Fibroblast of lung (primary cell): ENCODE data around the gene CXCL8. TPM values are rescaled to one million over a fixed set of nuclear protein-coding genes. Genes with fewer than 3 reads are reported as not detected.

ENCODE experiments used
- DNase-seq, 2 donors: peaks; one replicate each; pipeline versions ENCODE4 v3.0.0 to v3.0.0-alpha.2; 2010; ENCODE audit warnings: low read depth in 2 of 2
- H2AFZ ChIP-seq: 2 replicates; pipeline ENCODE4 v1.5.1; 2012; ENCODE audit warnings: low read length, control low read depth, inconsistent platforms
- H3K27ac ChIP-seq: 2 replicates; pipeline ENCODE4 v1.5.1; 2011; ENCODE audit warnings: low read length, control low read depth; ENCODE audit not compliant: insufficient read depth
- H3K27me3 ChIP-seq: 2 replicates; pipeline ENCODE4 v1.5.1; 2011; ENCODE audit warnings: mild to moderate bottlenecking, low read length; ENCODE audit not compliant: control insufficient read depth, insufficient read depth
- H3K36me3 ChIP-seq: 2 replicates; pipeline ENCODE4 v1.5.1; 2011; ENCODE audit warnings: low read length; ENCODE audit not compliant: control insufficient read depth, insufficient read depth
- H3K4me1 ChIP-seq: 2 replicates; pipeline ENCODE4 v1.5.1; 2011; ENCODE audit warnings: low read length; ENCODE audit not compliant: control insufficient read depth, insufficient read depth; ENCODE audit errors: extremely low read depth
- H3K4me2 ChIP-seq: 2 replicates; pipeline ENCODE4 v1.5.1; 2011; ENCODE audit warnings: low read length, control low read depth; ENCODE audit not compliant: insufficient read depth; ENCODE audit errors: extremely low read depth
- H3K4me3 ChIP-seq, 4 experiments: fragments of 200-600 bp in 1 of 4; sonication (generic) in 1 of 4; replicated peaks in 1 of 4; 2 replicates each; pipeline ENCODE4 v1.5.1; 2011 to 2016; ENCODE audit warnings: low read length in 4 of 4, low read depth in 3 of 4, mild to moderate bottlenecking in 3 of 4, control low read depth in 2 of 4, inconsistent platforms in 1 of 4, mixed read lengths in 1 of 4; ENCODE audit not compliant: insufficient read depth in 1 of 4; ENCODE audit errors: control extremely low read depth in 1 of 4
- H3K79me2 ChIP-seq: 2 replicates; pipeline ENCODE4 v1.5.1; 2012; ENCODE audit warnings: mild to moderate bottlenecking, low read length, inconsistent platforms; ENCODE audit not compliant: control insufficient read depth, insufficient read depth
- H3K9ac ChIP-seq: 2 replicates; pipeline ENCODE4 v1.5.1; 2011; ENCODE audit warnings: mild to moderate bottlenecking, low read length, control low read depth; ENCODE audit not compliant: insufficient read depth
- H3K9me3 ChIP-seq: 2 replicates; pipeline ENCODE4 v1.5.1; 2012; ENCODE audit warnings: low read depth, low read length; ENCODE audit not compliant: control insufficient read depth, insufficient read depth
- H4K20me1 ChIP-seq: 2 replicates; pipeline ENCODE4 v1.5.1; 2011; ENCODE audit warnings: low read length; ENCODE audit not compliant: control insufficient read depth, insufficient read depth; ENCODE audit errors: extremely low read depth
- CTCF ChIP-seq, 2 donors: IDR thresholded peaks in 1 of 2; conservative IDR thresholded peaks in 1 of 2; 1 replicate in 1 of 2; 2 replicates in 1 of 2; pipeline ENCODE4 v1.5.1; 2011 to 2012; ENCODE audit warnings: low read length in 2 of 2, control low read depth in 1 of 2, inconsistent platforms in 1 of 2, low read depth in 1 of 2, mild to moderate bottlenecking in 1 of 2
- EZH2 ChIP-seq: IDR thresholded peaks from 2 replicates; pipeline ENCODE4 v1.5.1; 2012; ENCODE audit warnings: low read length, control low read depth, mild to moderate bottlenecking; ENCODE audit errors: missing control alignments
- polyA plus RNA-seq, 2 donors: library from polyadenylated mRNA; depleted of rRNA in 1 of 2; stranded (reverse) in 1 of 2; unstranded in 1 of 2; fragments of >200 nt; gene quantifications; 2 replicates each; pipeline ENCODE4 v1.2.1, GENCODE V29; 2011 to 2012; ENCODE audit warnings: missing spikeins in 1 of 2
- total RNA-seq: library from RNA; depleted of rRNA; stranded (reverse); fragments of >200 nt; gene quantifications from 2 replicates; pipeline ENCODE4 v1.2.1, GENCODE V29; 2014

CXCL8 gene
- total and polyA plus RNA-seq, 2 donors (not counting 1 experiment from before 2014, with no cell fraction given) = 1.3 to 1.4 TPM

GRCh38 chr4:73725510-73725909 is 14.9 kb upstream of the CXCL8 start:
- no peak for TF ChIP-seq EZH2
- TF ChIP-seq CTCF (conservative IDR thresholded peaks at IDR 0.05 in 1 of 2, IDR thresholded peaks at IDR 0.05 in 1 of 2; ENCODE audit: low read depth in 1 of 2, low read length in 2 of 2) = no peak
- no peak overlapping the region for H2AFZ ChIP-seq
- peak overlapping the region; percentile 15 for H3K27ac ChIP-seq
- no peaks in the 10 kb centered on the region for H3K36me3 ChIP-seq
- H3K9ac ChIP-seq = no peak overlapping the region
- H3K4me1 ChIP-seq = peaks cover 11% of the 10 kb centered on the region
- no peak overlapping the region for H3K4me3 ChIP-seq
- no peaks in the 10 kb centered on the region for H3K9me3 ChIP-seq
- no peak overlapping the region for H3K4me2 ChIP-seq
- H3K79me2 ChIP-seq = no peaks in the 10 kb centered on the region
- no peaks in the 10 kb centered on the region for H3K27me3 ChIP-seq
- no peaks in the 10 kb centered on the region for H4K20me1 ChIP-seq
- no peak for DNase-seq

- no peak overlapping the region for H2AFZ ChIP-seq
- no peaks in the 10 kb centered on the region for H4K20me1 ChIP-seq
- peak overlapping the region; percentile 15 for H3K27ac ChIP-seq
- peaks cover 11% of the 10 kb centered on the region for H3K4me1 ChIP-seq
- H3K9me3 ChIP-seq = no peaks in the 10 kb centered on the region
- DNase-seq = peak; percentile 87 to 94
- TF ChIP-seq EZH2 (no peak), CTCF (conservative IDR thresholded peaks at IDR 0.05 in 1 of 2, IDR thresholded peaks at IDR 0.05 in 1 of 2; ENCODE audit: low read depth in 1 of 2, low read length in 2 of 2) (no peak)
- no peaks in the 10 kb centered on the region for H3K27me3 ChIP-seq
- H3K9ac ChIP-seq = no peak overlapping the region
- H3K4me2 ChIP-seq = no peak overlapping the region
- no peak overlapping the region for H3K4me3 ChIP-seq
- H3K36me3 ChIP-seq = no peaks in the 10 kb centered on the region
- H3K79me2 ChIP-seq = no peaks in the 10 kb centered on the region
Measured at GRCh38 chr4:73725985-73726384, 14.4 kb upstream of the CXCL8 start.

GRCh38 chr4:73727685-73728084 is 12.7 kb upstream of the CXCL8 start:
- H3K9ac ChIP-seq = no peak overlapping the region
- H3K4me3 ChIP-seq = no peak overlapping the region
- H3K4me2 ChIP-seq = no peak overlapping the region
- peaks cover 7% of the 10 kb centered on the region for H3K4me1 ChIP-seq
- TF ChIP-seq EZH2 (no peak), CTCF (conservative IDR thresholded peaks at IDR 0.05 in 1 of 2, IDR thresholded peaks at IDR 0.05 in 1 of 2; ENCODE audit: low read depth in 1 of 2, low read length in 2 of 2) (no peak)
- H3K9me3 ChIP-seq = no peaks in the 10 kb centered on the region
- H3K36me3 ChIP-seq = no peaks in the 10 kb centered on the region
- no peak overlapping the region for H3K27ac ChIP-seq
- no peaks in the 10 kb centered on the region for H4K20me1 ChIP-seq
- no peaks in the 10 kb centered on the region for H3K79me2 ChIP-seq
- DNase-seq = no peak
- H2AFZ ChIP-seq = no peak overlapping the region
- H3K27me3 ChIP-seq = no peaks in the 10 kb centered on the region
